GM18519 (cell line): Measurements from ENCODE around the gene SYT1.
"Not testable (repeated sequence)": the region's sequence is repeated elsewhere in the genome, so short reads cannot be mapped to it uniquely, and the experiment has no call there.

Experiments
- ATAC-seq: cut with Tn5 transposase; IDR thresholded peaks from one replicate; pipeline ENCODE4 v1.9.1; 2021; ENCODE audit warnings: mild to moderate bottlenecking, moderate library complexity; ENCODE audit not compliant: unreplicated experiment, low FRiP score

SYT1 gene

DNA sequence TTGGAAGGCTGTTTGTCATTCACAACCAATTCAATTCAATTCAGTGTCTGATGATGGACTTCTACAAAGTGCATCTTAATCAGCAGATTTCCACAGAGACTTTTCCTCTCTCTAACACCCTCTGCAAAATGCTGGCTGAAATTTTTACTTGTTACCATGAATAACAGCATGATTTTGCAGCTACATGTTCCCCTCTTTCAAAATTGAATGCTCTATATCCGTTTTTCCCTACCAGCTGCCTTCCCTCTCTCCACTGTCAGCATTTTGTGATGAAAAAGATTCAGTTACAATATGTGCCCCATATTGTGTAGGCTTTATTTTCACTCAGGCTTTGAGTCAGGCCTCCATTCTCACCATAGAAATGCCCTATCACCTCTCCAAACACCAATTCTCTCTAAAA is 334.6 kb downstream of the SYT1 start:
- ATAC-seq = no peak

DNA sequence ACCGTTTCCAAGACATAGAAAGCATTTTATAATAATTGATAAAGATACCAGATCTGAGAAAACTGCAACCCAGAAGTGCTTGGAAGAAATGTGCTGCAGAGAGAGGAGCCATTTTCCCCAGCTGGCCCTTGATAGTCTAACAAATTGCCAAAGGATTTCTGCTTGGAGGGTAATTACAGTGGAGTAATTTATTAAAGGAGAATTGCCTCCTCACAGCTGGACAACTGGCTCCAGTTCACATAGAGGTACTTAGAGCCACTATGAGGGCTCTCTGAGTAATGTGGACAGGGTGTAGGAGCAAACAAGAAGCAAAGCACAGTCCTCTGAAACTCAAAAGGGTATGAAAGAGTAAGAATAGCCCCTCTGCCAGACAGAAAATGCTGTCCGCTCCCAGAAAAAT is 335.6 kb downstream of the SYT1 start:
- no peak for ATAC-seq

DNA sequence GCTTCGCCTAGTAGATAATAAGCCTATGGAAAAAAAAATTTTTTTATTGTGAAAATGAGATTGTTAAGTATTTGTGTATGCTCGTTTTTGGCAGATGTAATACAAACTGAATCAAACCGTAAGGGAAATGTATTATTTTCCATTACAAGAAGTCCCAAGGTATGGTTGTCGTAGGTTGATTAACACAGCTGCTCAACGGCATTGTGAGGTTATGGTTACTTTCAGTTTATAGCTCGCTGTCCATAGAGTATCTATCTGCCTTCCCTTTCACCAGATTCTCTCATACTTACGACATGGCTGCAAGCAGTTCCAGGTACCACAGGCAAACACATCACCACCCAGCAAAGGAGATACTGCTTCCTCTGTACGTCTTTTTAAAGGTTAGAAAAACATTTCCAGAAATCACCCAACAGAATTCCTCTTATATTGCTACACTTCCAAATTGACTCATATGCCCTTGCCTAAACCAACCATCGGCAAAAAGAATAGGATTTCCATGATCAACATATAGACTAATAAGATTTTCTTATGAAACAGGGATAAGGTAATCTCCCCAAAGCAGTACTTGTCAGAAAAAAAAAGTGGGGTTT is 338.6 kb downstream of the SYT1 start:
- ATAC-seq = no peak

DNA sequence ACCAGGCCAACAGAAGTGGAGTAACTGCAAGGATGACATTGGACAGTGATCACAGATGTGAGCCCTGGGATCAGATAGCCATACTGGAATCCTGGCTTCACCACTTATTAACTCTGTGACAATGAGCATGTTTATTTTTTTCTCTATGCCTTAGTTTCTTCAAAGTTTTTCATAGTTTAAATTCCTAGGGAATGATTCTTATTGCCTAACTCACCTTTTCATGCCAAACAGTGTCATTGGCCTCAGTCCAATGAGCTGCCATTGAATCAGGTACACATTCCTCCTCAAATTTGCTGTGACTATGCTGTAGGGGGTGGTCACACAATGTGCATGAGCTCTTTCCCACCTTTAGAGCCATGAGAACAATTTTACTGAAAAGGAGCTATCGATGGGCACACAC is 342.3 kb downstream of the SYT1 start:
- ATAC-seq = no peak

DNA sequence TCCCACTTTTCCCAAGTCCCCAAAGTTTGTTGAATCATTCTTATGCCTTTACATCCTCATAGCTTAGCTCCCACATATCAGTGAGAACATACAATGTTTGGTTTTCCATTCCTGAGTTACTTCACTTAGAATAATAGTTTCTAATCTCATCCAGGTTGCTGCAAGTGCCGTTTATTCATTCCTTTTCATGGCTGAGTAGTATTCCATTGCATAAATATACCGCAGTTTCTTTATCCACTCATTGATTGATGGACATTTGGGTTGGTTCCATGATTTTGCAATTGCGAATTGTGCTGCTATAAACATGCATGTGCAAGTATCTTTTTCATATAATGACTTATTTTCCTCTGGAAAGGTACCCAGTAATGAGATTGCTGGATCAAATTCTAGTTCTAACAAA is 345.8 kb downstream of the SYT1 start:
- not testable (repeated sequence) for ATAC-seq

DNA sequence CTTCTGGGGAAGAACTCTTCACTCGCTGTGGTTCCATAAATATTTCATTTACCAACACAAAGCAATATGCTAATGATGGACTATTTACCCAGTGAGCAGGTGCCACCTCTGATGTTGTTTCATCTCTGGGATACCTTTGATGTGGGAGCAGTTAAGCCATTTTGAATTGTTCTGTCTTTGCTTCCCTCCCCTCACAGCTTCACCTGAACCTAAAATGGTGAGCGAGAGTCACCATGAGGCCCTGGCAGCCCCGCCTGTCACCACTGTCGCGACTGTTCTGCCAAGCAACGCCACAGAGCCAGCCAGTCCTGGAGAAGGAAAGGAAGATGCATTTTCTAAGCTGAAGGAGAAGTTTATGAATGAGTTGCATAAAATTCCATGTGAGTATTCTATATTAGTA is 352.7 kb downstream of the SYT1 start:
- no peak for ATAC-seq

DNA sequence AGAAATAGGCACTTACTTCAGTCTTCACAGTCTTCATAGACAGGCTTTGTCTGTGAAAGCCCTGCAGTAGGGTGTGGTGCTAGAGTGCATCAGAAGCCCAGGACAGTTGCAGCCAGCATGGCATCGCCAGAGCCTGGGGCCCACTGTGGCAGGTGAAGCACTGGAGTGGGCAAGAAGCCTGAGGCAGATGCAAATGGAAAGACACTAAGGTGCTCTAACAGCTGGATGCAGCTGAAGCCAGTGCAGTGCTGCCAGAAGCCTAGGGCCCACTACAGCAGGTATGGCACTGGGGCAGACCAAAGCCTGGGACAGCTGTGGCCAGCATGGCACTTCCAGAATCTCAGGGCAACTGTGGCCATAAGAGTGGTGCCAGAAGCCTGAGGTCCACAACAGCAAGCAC is 358.6 kb downstream of the SYT1 start:
- ATAC-seq = no peak

DNA sequence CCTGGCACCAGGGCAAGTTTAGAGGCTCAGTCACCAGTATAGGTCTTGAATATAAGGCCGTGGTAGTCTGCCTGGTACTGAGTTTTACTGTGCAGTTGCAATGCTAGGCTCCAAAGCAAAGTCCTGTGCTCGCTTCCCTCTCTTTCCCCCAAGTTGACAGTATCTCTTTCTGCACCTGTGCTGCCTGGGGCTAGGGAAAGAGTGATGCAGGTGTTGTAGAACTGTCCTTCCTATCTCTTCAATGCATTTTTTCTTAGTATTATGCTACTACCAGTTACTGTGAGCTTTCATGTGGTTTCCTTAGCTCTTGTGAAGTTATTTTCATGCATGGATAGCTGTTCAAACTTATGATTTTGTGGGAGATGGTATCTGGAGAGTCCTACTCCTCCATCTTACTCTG is 359.2 kb downstream of the SYT1 start:
- no peak for ATAC-seq

DNA sequence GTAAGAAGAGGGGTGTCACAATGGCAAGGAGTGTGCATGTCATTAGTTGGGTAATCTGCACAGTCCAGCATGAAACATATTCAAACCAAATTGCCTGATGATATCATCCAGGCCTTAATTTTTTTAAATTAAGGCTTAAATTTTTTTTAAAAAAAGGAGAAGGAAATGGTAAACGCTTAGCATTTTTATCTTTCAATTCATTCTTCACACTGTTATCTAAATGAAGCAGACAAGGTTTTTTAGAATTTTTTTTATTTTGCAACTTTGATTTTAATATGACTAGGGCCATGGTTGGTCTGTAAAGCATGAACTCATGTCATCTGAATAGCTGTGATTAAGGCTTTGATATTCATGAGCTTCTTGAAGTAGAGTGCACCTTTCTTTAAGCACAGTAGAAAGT is 362.5 kb downstream of the SYT1 start:
- no peak for ATAC-seq

DNA sequence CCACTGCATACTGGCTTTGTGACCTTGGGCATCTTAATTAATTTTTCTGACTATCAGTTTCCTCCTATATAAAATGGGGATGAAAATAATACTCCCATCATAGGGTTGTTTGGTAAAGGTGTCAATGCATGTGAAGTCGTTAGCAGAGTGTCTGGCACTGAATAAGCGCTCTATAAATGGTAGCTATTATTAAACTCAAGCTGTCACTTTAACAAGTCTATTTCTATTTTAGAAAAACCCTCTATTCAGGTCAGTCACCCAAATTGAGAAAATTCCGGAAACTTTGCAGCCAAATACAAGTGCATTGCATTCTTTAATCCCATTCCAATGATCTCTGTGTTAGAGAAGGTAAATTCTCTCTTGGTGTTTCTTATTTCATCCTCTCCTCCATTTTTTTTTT is 363.1 kb downstream of the SYT1 start:
- ATAC-seq = no peak

DNA sequence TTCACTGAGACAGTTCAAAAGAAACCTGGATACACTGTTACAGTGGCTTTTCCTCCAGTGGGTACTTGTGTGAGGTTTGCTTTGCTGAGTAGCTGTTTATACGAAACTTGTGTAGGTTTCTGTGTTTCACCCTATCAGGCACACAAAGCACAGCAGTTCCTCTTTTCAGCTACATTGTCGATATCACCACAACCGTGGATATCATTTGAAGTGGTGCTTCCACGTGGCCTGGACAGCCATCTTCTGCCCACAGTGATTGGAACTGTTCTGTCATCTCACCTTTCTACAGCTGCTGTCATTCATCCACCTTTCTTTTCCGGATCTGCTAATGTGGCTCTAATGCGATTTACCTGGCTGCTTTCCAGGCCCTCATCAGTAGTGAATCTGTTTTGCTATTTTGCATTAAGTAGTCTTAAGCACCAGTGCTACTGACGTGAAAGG is 368.8 kb downstream of the SYT1 start:
- peak; percentile 95 for ATAC-seq

DNA sequence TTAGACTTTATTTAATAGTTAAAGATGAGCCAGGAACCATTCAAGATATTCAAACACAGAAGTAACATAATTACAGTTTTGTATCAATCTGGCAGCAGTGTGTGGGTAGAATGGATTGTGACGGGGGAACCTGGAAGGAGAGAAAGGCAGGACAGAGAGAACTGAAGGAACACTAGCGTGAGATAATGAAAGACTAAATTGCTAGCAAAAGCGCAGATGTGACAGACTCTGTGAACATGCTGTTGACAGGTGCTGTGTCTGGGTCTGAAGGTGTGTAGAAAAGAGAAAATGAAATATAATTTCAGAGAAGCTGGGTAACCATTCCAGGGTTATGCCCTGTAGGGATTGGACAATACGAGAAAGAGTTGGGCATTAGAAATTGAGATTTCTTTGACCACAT is 372.3 kb downstream of the SYT1 start:
- ATAC-seq = no peak

DNA sequence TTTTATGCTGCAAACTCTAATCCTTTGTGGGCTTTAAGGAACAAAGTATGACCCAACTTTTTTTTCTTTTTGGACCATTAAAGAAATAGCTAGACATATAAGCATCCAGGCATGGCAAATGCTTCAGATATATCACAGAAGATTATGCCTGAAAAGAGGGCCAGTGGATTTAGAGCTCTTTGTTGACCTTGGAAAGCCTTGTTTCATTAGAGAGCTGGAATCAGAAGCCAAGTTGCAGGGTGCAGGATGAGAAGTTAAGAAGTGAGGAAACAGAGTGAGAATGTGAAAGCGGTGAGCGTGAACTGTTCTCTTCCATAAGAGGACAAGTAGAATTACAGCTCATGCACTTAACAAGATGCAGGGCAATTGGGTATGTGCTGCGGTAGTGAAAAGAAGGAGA is 373.7 kb downstream of the SYT1 start:
- no peak for ATAC-seq

DNA sequence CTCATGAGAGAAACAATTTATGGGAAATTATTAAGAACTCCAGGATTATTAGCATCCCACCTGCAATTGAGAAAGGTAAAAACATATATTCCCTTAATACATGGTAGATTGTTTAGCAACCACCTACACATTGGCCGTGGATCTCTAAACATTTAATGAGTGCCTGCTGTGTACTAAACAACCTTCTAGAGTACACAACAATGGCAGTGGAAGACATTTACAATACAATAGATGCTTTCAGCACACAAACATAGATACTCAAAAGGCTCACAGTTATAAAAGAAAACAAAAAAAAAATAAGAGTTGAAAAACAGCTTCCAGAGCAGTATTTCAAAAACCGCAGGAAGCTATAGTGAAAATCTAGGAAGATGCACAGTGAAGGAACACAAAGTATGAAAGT is 382.9 kb downstream of the SYT1 start:
- no peak for ATAC-seq

DNA sequence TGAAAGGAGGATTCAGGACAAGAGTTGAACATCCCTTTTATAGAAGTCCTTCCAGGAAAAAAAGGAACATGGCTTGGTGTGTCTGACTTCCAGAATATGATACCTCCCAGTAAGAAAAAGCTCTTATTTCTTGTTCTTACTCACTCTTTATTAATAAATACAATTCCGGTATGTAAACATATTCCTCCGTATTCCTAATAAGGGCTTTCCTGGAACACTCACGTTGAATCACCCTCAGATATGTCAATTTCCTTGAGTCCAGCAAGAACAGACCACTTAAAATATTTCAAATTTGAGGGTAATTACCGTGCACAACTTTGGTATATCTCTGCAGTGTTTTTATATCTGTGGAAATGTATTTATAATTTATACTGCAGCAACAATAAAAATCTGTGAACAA is 385.6 kb downstream of the SYT1 start:
- no peak for ATAC-seq

DNA sequence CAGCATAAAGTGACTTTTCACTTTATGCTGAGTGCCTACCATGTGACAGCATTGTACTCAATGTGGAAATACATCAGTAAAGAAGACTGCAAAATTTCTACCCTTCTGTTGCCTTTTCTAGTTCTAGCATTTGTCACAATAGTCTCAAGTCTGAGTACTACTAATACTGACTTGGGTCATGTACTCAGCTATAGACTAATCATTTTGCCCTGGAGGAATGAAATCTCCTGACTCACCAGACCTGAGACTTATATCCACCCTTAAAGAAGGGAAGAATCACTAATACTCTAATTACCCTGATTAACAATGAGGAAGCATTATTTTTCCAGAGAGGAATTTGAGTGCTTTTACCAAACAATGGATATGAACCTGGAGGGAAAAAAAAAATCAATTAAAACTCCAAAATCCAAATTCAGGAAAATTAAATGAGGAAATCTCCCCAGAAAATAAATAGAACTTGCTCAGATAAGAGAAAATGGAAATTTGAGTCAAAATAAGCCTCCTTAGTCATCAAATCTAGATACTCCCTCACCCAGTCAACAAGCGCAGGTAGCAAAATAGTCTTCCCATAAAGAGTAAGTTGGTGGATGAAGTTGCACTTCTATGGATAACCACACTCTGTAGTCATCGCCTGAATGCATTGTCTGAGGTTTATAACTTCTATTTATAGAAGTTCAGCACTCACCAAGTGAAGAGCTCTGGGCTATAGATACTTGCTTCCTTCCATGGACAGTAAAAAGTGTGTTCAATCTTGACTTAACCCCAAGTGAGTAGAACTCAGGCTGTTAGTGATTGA is 386.6 kb downstream of the SYT1 start:
- no peak for ATAC-seq

DNA sequence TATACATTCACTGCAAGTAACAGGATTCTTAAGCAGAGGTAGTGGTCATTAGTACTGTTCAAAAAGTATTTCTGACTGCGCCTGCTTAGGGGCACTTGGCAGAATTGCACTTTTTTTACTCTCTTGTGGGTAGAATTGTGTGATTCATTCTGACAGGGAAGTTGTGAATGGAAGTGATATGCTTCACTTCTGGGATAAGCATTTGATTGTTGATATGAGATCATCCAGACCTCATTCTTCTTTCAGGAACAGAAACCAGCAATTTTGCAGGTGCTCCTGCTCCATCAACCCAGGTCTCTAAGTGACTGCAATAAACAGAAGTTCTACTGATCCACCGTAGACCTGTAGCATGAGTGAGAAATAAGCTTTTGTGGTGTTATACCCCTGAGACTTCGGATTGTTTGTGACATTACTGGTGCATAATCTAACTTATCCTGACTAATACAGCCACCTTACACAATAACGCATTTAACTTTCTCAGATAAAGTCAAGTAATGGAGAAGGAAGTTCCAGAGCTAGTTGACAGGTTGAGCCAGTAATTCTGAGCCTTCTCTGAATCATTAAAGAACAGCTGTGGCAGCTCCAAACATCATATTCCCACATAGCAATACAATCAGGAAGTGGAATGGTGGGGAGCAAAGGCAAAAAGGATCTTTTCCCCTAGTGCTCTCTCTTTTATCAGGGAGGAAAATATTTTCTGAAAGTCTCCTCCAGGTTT is 387.9 kb downstream of the SYT1 start:
- no peak for ATAC-seq

DNA sequence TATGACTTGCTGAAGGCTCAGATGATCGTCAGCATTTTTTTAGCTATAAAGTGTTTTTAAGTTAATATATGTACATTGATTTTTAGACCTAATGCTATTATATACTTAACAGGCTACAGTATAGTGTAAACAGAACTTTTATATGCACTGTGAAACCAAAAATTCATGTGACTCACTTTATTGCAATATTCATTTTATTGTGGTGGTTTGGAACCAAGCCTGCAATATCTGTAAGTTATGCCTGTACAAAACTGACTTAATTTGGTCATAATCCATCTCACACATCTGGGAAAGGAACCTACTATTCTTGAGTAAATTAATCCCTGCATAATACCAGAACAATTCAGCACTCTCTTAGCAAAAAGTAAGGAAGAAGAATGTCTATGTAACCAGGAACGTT is 390.7 kb downstream of the SYT1 start:
- ATAC-seq = no peak

DNA sequence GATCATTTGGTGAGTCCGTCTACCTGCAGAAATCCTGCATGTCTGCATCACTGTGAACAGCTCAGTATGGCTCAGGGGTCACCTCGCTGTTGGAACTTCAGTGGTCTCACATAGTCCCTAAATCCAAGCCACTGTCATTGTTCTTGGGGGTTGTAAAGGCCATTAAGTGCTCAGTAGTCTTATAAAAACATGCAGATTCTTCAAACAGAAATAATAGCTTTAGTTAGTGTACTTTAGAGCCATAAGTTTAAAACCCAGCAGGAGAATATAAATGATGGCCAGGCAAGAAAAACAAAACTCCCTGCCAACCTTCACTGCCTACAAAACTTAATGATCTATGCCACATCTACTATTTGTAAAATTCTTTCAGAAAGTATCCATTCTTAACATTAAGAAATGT is 396.3 kb downstream of the SYT1 start:
- ATAC-seq = no peak

DNA sequence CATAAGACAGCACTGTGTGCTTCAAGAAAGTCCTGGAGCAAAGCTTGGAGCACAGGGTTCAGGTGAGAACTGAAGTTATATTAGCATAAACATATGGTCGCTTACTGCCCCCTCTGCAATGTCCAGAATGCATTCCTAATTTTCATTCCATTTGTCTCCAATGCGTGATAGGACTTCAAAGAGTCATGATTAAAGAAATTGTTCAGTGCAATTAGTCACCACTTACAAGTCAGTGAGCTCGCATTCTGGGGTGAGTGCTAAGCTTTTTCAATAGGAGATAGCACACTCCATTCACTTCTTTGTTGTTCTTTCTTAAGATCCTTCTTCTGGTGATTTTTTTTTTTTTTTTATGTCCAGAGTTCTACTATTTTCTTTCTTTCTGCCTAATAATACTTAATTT is 398.4 kb downstream of the SYT1 start:
- ATAC-seq = no peak

DNA sequence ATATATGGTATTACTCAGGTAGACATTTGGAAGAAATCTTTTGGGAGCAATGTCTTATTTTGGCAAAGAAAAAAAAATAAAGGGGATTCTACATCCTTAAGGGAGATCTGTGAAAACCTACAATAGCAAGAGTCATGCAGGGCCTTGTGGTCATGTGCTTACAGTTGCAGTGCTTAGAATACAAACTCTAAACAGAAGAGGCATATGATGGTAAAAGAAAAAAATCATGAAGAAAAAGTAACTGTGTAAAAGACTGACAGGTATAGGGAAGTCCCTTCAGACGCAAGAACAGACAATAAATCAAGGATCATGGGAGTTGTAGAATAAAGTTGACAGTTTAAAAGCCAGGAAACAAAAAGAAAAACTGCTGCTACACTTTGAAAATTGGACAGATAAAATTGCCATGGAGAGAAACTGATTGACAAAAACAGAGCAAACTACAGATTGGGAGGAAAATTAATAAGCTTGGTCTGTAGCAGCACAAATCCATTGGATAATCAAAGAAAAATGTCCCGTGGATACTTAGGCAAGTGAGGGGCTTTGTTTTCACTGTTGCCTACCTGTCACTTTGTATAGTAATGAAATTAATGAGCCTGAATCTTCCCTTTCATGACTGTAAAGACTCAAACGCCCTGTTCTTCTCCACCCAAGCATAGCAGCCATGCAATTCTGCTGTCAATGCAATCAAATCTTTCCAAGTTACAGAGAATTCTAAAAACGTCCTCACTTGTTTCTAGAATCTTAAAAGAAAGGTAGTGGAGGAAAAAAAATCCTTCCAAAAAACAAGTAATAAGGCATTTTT is 402.0 kb downstream of the SYT1 start:
- no peak for ATAC-seq
